GM19463 (cell line): ENCODE measurements around the gene ACOX2.
A peak's percentile ranks its signal among the peaks of the same experiment; 100 is the strongest.

Experiments used
- ATAC-seq: cut with Tn5 transposase; IDR thresholded peaks from one replicate; pipeline ENCODE4 v1.9.1; 2021; ENCODE audit warnings: mild to moderate bottlenecking, moderate library complexity; ENCODE audit not compliant: unreplicated experiment

Gene ACOX2

DNA sequence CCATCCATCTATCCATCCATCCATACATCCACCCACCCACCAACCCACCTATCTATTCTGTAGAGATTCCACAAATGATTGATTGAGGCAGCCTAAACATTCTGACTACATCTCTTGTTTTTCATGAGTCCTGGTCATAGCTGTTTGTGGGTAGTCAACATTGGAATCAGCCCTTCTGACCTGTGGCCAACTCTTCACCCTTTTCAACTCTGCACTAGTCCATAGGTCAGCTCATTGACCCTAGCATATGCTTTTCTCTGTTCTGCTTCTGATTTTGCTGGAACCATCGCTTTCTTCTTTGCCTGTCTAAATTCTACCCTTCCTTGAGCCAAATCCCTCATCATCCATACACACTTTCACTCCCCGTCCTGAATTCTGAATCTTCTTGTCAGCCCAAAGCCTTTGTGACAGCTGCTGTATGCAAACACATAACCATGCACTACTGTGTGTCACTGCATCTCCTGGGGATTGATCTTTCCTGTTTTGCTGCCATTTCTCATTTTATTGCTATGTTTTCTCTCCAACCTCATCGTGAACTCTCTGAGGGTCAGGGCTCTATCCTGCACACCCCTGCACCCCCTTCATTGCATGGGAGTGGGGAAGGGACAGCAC is 61.9 kb downstream of the ACOX2 start:
- no peak for ATAC-seq

DNA sequence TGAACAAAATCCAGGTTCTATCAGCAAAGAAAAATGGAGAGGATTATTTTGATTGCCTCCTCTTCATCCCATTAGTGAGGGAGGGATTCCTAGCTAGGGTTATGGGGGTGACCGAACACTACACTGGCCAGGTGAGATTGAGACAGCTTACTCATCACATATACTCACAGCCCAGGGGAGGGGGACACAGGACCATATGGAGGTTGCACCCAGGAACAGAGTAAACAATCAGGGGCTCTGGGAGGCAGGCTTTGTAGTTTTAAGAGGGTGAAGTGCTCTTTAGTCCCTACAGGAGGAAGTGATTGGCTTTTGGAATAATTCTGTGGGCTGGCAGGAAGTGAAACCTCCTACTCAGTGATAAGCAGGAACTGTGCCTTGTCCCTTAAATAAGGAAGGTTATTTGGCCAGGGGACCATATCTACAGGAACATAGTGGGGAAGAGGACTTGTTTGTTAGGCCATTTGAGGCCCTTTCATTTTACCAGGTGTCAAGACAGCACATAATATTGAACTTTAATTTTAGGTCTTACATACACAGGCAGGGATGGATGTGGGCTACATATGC is 62.6 kb downstream of the ACOX2 start:
- ATAC-seq: no peak

DNA sequence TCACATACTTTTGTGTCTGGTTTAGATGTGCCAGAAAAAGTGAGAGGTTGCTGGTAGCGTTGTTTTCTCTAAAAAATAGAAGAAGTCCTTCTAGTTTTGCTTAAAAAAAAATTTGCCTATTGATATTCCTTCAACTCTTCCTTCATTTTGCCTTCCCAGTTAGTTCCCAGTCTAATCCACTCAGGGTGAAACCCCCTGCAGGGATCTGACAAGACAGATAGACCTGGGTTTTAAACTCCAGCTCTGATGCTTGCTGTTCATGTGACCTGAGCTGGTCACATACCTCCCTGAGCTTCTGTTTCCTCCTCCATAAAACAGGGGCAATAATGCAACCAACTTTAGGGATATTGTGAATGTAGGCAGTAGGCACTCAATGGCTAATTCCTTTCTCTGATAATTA is 63.7 kb downstream of the ACOX2 start:
- no peak for ATAC-seq

DNA sequence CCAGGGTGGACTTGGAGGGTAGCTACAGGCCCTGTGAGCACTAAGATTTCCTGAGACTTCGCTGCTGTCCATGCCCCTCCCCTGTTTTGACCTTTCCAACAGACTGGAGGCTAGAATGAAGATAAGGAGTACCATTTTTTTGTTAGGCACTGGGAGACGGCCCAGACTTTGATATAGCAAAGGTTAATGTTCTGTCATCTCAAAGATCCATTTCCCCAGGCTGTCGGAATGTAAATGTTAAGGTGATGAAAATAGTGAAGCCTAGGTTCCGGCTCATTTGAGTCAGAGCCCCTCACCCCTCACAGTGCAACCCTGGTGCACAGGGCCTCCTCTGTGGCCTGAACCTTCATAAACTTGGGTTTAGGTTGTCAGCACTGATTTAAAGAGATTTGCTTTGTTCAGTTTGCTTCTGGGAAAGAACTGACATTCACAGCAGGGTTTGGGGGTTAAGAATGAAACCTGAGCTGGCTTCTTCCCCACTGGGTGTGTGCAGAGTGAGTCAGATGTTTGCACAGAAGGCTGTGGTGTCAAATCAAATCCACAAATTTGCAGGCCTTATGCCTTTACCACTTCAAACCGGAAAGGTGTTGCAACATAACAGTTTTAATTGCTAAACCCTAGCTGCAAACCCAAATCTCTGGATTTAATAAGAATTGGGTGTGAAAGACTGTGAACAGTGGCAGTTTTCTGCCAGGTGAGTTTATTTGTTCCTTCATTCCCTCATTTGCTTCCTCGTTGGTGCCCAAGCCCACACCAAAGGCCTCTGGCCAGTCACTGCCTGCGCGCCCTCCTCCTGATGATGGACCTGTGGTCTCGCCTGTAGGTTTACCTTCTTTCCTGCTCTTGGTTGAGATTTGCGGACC is 65.7 kb downstream of the ACOX2 start:
- ATAC-seq: peak; percentile 69

DNA sequence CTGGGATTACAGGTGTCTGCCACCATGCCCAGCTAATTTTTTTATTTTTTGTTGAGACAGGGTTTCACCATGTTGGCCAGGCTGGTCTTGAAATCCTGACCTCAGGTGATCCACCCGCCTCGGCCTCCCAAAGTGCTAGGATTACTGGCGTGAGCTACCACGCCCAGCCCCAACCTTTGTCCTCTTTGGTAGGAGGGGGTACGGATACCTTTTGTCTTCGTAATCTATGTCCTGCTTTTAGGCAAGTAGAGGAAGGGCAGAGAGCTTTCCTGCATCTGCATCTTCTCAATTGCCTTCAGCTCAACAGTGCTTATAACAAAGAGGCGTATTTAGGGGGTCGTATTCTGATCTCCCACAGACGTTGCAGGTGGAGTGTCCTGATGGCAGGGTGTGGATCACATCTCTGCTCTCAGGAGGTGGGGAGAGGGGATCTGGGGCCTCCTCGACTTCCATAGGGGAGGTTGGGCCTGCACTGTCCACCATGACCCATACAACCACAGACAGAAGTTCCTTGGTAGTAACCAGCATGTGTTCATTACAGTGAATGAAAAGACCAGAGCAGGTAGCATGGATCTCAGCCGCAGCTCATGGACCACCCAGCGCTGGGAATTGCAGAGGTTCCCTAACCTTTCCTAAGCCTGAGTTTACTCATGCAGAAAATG is 66.5 kb downstream of the ACOX2 start:
- ATAC-seq: no peak

DNA sequence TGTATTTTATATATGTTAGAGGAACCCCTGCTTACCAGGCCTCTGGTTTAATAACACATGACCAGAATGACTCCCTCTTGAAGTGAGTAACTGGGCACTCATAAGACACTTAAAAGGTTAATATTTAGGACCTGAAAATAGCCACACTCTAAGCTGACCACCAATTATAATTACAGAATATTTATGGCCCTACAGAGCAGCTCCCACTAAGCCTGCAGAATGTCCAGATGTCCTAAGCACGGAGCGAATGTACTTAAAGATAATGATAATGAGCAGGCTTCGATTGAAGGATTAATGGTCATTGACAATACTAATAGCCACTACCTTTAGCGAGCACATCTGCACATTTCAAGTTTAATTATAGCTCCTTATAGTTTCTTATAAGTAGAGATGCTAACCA is 67.9 kb downstream of the ACOX2 start:
- ATAC-seq: no peak

DNA sequence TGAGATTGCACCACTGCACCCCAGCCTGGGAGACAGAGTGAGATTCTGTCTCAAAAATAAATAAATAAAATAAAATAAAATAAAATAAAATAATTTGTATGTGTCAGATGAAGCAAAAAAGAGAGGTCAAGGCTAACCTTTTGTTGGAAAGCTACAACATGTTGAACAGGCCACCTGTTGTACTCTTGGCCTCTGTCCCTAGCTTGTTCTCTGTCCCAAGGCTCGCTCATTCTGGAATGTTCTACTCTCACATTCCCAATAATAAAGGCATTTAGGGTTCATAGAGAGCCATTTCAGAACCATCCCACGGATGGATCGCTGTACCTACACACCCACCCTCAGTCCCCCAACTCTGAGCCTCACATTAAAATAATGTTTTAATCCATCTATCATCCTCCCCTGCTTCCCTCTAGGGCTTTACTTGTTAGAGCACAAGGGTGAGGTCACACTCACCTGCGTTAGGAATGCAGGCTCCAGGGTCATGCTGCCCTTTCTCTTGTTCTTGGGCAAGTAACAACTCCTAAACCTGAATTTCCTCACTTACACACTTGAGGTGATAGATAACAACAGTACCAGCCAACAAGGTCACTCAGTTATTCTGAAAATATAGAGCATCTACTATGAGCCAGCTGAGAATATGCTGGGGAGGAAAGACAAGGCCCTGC is 70.0 kb downstream of the ACOX2 start:
- no peak for ATAC-seq

DNA sequence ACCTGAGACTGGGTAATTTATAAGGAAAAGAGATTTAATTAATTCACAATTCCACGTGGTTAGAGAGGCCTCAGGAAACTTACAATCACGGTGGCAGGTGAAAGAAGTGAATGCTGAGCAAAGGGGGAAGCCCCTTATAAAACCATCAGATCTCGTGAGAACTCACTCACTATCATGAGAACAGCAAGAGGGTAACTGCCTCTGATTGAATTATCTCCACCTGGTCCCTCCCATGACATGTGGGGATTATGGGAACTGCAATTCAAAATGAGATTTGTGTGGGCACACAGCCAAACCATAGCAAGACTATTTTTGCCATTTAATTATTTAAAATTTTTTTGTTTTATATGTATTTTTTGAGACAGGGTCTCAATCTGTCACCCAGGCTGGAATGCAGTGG is 72.1 kb downstream of the ACOX2 start:
- ATAC-seq: no peak

DNA sequence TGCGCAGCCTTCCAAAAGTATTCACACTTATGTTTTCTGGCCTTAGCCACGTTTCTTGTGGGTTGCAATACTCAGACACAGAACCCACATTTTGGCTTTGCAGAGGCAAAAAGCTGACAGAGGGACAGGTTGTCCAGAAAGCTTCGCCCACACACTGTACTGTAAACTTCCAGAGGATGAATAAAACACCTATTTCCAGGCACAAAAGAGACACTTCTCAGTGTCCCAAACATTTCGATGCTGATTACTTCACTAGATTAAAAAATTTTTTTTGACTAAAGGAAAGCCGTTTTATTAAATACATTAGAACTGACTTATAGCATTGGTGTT is 73.1 kb downstream of the ACOX2 start:
- ATAC-seq: no peak

DNA sequence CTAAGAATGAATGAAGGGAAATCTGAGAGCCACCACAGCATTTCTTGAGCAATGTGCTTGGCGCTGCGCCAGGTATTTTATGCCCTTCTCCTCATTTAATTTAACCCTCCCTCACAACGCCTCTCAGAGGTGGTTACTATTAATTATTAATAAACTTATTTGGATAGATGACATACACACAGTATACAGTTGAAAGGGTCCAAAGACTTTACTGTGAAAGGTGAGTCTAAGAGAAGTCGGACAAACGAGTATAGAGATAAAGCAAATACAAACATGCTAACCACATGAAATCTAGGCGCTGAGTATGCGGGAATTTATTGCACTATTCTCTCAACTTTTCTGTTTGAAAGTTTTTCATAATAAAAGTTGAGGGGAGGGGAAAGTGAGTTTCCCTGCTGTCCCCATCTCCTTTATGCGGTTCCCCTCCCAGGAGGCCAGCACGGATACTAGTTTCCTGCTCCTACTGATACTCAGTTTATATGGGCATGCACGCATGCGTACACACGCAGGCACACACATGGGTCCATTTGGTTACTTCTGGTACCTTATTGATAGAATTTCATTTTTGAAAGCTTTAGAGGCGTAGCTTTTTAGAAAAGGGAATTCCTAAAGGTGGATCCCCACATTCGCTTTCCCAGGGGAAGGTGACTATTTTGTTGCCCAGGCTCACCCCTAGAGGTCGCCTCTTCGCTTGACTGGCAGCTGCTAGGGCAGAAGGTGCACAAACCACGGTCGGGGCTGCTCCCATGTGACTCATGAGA is 73.6 kb downstream of the ACOX2 start:
- peak; percentile 96 for ATAC-seq

DNA sequence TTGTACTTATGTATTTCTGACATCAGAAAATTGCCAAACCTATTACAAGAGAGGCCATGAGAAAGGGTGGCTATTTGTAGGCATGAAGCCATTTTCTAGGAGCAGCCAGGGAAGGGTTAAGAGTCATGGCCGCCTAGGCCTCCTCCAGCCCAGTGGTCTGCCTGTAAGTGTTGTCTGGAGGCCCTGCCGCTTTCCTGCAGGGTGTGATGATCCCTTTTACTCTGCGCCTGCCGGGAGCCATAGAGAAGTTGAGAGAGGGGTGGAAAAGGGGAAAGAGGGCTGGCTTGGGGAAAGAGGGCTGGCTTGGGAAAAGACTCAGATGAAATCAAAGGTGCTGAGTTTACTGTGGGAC is 74.2 kb downstream of the ACOX2 start:
- no peak for ATAC-seq

DNA sequence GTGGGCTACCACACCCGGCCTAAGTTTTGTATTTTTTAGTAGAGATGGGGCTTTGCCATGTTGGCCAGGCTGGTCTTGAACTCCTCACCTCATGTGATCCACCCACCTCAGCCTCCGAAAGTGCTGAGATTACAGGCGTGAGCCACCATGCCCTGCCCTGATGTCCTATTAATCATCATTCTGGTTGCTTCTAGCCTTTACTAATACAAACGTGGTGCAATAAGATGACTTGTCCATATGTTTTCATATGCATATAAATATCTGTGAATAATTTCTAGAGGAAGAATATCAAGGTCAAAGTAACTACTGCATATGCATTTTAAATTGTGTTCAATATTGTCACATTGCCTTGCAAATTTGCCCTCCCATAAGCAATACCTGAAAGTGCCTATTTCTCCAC is 77.8 kb downstream of the ACOX2 start:
- no peak for ATAC-seq
